CD14-positive monocyte (primary cell): ENCODE measurements around the gene MAP3K9. TPM values are rescaled to one million over a fixed set of nuclear protein-coding genes. Genes with fewer than 3 reads are reported as not detected.

Source experiments
- DNase-seq, 3 donors: peaks; one replicate each; pipeline ENCODE4 v3.0.0-alpha.2; 2011 to 2022
- H2AFZ ChIP-seq: 2 replicates; pipeline ENCODE4 v1.6.0; 2012; ENCODE audit warnings: mild to moderate bottlenecking, low read depth, low read length, inconsistent platforms; ENCODE audit not compliant: insufficient read depth, poor library complexity, severe bottlenecking
- H3K27ac ChIP-seq, 2 donors: 1 replicate in 1 of 2; 2 replicates in 1 of 2; pipeline ENCODE4 v1.5.1; 2012 to 2013; ENCODE audit warnings: low read length in 2 of 2, control low read depth in 1 of 2, inconsistent platforms in 1 of 2, low read depth in 1 of 2, mild to moderate bottlenecking in 1 of 2
- H3K27me3 ChIP-seq, 2 donors: one replicate each; pipeline versions ENCODE4 v1.6.0 to v1.6.1; 2011 to 2013; ENCODE audit warnings: low read length in 2 of 2; ENCODE audit not compliant: control insufficient read depth in 2 of 2, insufficient read depth in 2 of 2
- H3K36me3 ChIP-seq, 2 donors: replicated peaks in 1 of 2; 1 replicate in 1 of 2; 2 replicates in 1 of 2; pipeline versions ENCODE4 v1.5.1 to v1.6.1; 2012 to 2013; ENCODE audit warnings: low read length in 2 of 2, control low read depth in 1 of 2, inconsistent platforms in 1 of 2, mild to moderate bottlenecking in 1 of 2; ENCODE audit not compliant: insufficient read depth in 2 of 2, control insufficient read depth in 1 of 2
- H3K4me1 ChIP-seq, 2 donors: 1 replicate in 1 of 2; 2 replicates in 1 of 2; pipeline versions ENCODE4 v1.5.1 to v1.6.1; 2012 to 2013; ENCODE audit warnings: low read length in 2 of 2, control low read depth in 1 of 2, inconsistent platforms in 1 of 2, mild to moderate bottlenecking in 1 of 2, moderate library complexity in 1 of 2; ENCODE audit not compliant: insufficient read depth in 2 of 2, control insufficient read depth in 1 of 2
- H3K4me2 ChIP-seq: replicated peaks from 2 replicates; pipeline ENCODE3; 2012; ENCODE audit warnings: low read length, moderate library complexity, mild to moderate bottlenecking; ENCODE audit not compliant: poor library complexity, severe bottlenecking; ENCODE audit errors: extremely low read depth
- H3K4me3 ChIP-seq, 3 experiments: fragments of 200-600 bp in 1 of 3; sonication (generic) in 1 of 3; replicated peaks in 1 of 3; 1 replicate in 2 of 3; 2 replicates in 1 of 3; pipeline ENCODE4 v1.5.1; 2011 to 2013; ENCODE audit warnings: low read length in 3 of 3, mild to moderate bottlenecking in 3 of 3, control low read depth in 2 of 3, low read depth in 2 of 3, inconsistent platforms in 1 of 3, moderate library complexity in 1 of 3
- H3K79me2 ChIP-seq: 2 replicates; pipeline ENCODE4 v1.6.0; 2012; ENCODE audit warnings: mild to moderate bottlenecking, control low read depth, inconsistent platforms, low read length, moderate library complexity; ENCODE audit not compliant: insufficient read depth
- H3K9ac ChIP-seq: 2 replicates; pipeline ENCODE4 v1.6.0; 2017; ENCODE audit warnings: low read length, mild to moderate bottlenecking; ENCODE audit not compliant: insufficient read depth, poor library complexity, severe bottlenecking
- H3K9me3 ChIP-seq, 2 donors: replicated peaks in 1 of 2; 1 replicate in 1 of 2; 2 replicates in 1 of 2; pipeline versions ENCODE4 v1.5.1 to v1.6.1; 2012 to 2013; ENCODE audit warnings: low read length in 2 of 2, control low read depth in 1 of 2; ENCODE audit not compliant: control insufficient read depth in 1 of 2, insufficient read depth in 1 of 2
- H4K20me1 ChIP-seq: 2 replicates; pipeline ENCODE4 v1.6.0; 2012; ENCODE audit warnings: mild to moderate bottlenecking, low read length, control low read depth, moderate library complexity; ENCODE audit not compliant: insufficient read depth
- H3K27ac Mint-ChIP-seq, 7 donors: one replicate each; pipeline ENCODE4 v1.8.0; 2020; ENCODE audit warnings: mild to moderate bottlenecking in 7 of 7, mixed read lengths in 7 of 7, moderate library complexity in 6 of 7, inconsistent platforms in 2 of 7
- H3K27me3 Mint-ChIP-seq, 3 donors: one replicate each; pipeline ENCODE4 v1.8.0; 2021 to 2022; ENCODE audit warnings: low read depth in 3 of 3, mild to moderate bottlenecking in 3 of 3, mixed read lengths in 3 of 3, moderate library complexity in 3 of 3, inconsistent platforms in 1 of 3
- H3K36me3 Mint-ChIP-seq, 2 donors: one replicate each; pipeline ENCODE4 v1.8.0; 2020; ENCODE audit warnings: mixed read lengths in 2 of 2, inconsistent platforms in 1 of 2, mild to moderate bottlenecking in 1 of 2
- H3K4me1 Mint-ChIP-seq: one replicate; pipeline ENCODE4 v1.8.0; 2020; ENCODE audit warnings: mild to moderate bottlenecking, mixed read lengths
- H3K4me3 Mint-ChIP-seq, 2 donors: one replicate each; pipeline ENCODE4 v1.8.0; 2020; ENCODE audit warnings: mild to moderate bottlenecking in 2 of 2, mixed read lengths in 2 of 2, moderate library complexity in 1 of 2
- H3K9me3 Mint-ChIP-seq, 7 donors: one replicate each; pipeline ENCODE4 v1.8.0; 2020 to 2022; ENCODE audit warnings: mixed read lengths in 7 of 7, mild to moderate bottlenecking in 6 of 7, moderate library complexity in 6 of 7, inconsistent platforms in 2 of 7
- CTCF ChIP-seq: fragments of 200-600 bp; IDR thresholded peaks from one replicate; pipeline ENCODE4 v1.8.0; 2022; ENCODE audit warnings: antibody characterized with exemption, mild to moderate bottlenecking
- WGBS: methylation state at CpG from one replicate; pipeline ENCODE4 v1.1.5; 2013; ENCODE audit warnings: missing lambda C conversion rate; ENCODE audit not compliant: insufficient coverage; 5-methylcytosine and 5-hydroxymethylcytosine counted together
- intact Hi-C, 2 donors: fragments of 100-400 bp; cut with micrococcal nuclease; formaldehyde crosslinking; loops; one replicate each; pipeline versions ENCODE4 v1.15.0 to v1.15.1; 2023
- polyA plus RNA-seq, 3 donors: library from polyadenylated mRNA; depleted of rRNA in 1 of 3; unstranded in 2 of 3; stranded (reverse) in 1 of 3; fragments of 300-500 nt in 2 of 3; fragments of >200 nt in 1 of 3; fragmentation: Illumina TruSeq in 2 of 3; gene quantifications; 1 replicate in 2 of 3; 2 replicates in 1 of 3; pipeline ENCODE4 v1.2.3, GENCODE V29; 2012 to 2021

Gene MAP3K9
- polyA plus RNA-seq, 3 donors = 0.01 TPM; not detected in 2

- Histone ChIP-seq H3K27ac (no peak overlapping the region), H3K9me3 (no peaks in the 10 kb centered on the region), H3K27me3 (peaks cover 0 to 4% of the 10 kb centered on the region in 2 donors), H3K36me3 (no peaks in the 10 kb centered on the region), H3K9ac (no peak overlapping the region), H3K4me2 (no peak overlapping the region), H4K20me1 (no peaks in the 10 kb centered on the region), H2AFZ (no peak overlapping the region), H3K4me3 (no peak overlapping the region), H3K79me2 (no peaks in the 10 kb centered on the region), H3K4me1 (peaks cover 0 to 3% of the 10 kb centered on the region in 2 donors)
- Mint-ChIP-seq H3K4me1 (peaks cover 4% of the 10 kb centered on the region), H3K27ac (no peak overlapping the region), H3K36me3 (no peaks in the 10 kb centered on the region), H3K27me3 (peaks cover 3 to 8% (median 6%) of the 10 kb centered on the region in 3 donors), H3K4me3 (no peak overlapping the region), H3K9me3 (peaks cover 0 to 1% (median 0%) of the 10 kb centered on the region in 7 donors)
- no peak for DNase-seq
- WGBS = no CpG with 5 or more reads among the region's 5 CpGs
- no peak for TF ChIP-seq CTCF
- intact Hi-C loops = no loop called here
These were observed 92.8 kb downstream of the MAP3K9 start for GRCh38 chr14:70716483-70716882.

GRCh38 chr14:70714055-70714550 is 95.2 kb downstream of the MAP3K9 start:
- 37% methylated on average over 6 of the region's 8 CpGs for WGBS
- Mint-ChIP-seq H3K9me3 (no peaks in the 10 kb centered on the region), H3K4me1 (peaks cover 4% of the 10 kb centered on the region), H3K4me3 (no peak overlapping the region), H3K27ac (no peak overlapping the region), H3K27me3 (peaks cover 2 to 8% (median 5%) of the 10 kb centered on the region in 3 donors), H3K36me3 (no peaks in the 10 kb centered on the region)
- no peak overlapping the region for H3K4me2 ChIP-seq
- H3K9me3 ChIP-seq = no peaks in the 10 kb centered on the region
- peak; percentile 93 for TF ChIP-seq CTCF
- intact Hi-C loops = loop anchor here in 1 of 2 donors (5.0 kb wide), 1 partner anchor 92 kb away; no protein-coding TSS in a partner anchor
- H3K79me2 ChIP-seq = no peaks in the 10 kb centered on the region
- peak; percentile 36 to 61 (median 57) for DNase-seq
- H3K4me3 ChIP-seq = no peak overlapping the region
- H4K20me1 ChIP-seq = no peaks in the 10 kb centered on the region
- no peak overlapping the region for H2AFZ ChIP-seq
- H3K27me3 ChIP-seq = peaks cover 0 to 4% of the 10 kb centered on the region in 2 donors
- no peak overlapping the region for H3K9ac ChIP-seq
- H3K36me3 ChIP-seq = no peaks in the 10 kb centered on the region
- H3K27ac ChIP-seq = no peak overlapping the region
- H3K4me1 ChIP-seq = peaks cover 0 to 3% of the 10 kb centered on the region in 2 donors
